Choroid plexus epithelial cell (primary cell): ENCODE results near the gene AK8.
"Not testable (repeated sequence)": the region's sequence is repeated elsewhere in the genome, so short reads cannot be mapped to it uniquely, and the experiment has no call there.

Source experiments
- DNase-seq: peaks from one replicate; pipeline ENCODE4 v3.0.0-alpha.2; 2010; ENCODE audit warnings: low read depth
- H3K4me3 ChIP-seq: 2 replicates; pipeline ENCODE4 v1.5.1; 2011; ENCODE audit warnings: low read depth, mild to moderate bottlenecking, control low read depth, low read length, moderate library complexity
- TF ChIP-seq, protein P1 (sequence below): conservative IDR thresholded peaks from 2 replicates; pipeline ENCODE4 v1.5.1; 2011; ENCODE audit warnings: low read depth, mild to moderate bottlenecking, control low read depth, inconsistent platforms, low read length, moderate library complexity

AK8 gene

DNA sequence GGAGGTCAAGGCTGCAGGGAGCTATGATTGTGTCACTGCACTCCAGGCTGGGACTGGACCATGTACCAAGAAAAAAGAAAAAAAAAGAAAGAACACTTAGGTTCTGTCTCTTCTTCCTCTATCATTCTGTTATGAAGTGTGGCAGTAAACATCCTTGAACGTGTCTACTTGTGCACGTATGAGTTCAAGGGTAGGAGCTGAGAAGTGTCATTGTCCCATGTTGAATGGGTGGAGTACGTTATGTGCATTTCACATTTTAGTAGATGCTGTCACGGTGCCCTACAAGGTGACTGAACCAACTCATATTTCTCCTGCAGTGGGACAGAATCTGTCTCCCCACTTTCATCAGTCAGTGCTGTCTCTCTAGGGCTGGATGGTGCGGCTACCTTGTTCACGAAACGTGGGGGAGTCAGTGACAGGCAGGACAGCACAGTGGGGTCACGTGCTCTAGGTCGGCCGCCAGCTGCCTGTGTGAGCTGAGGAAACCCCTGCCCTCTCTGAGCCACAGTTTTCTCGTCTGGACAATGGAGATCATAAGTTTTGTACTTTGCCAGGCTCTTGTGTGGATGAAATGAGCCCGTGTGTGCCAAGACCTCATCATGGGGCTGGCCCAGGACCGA is 160.6 kb downstream of the AK8 start:
- DNase-seq, result no peak
- H3K4me3 ChIP-seq, result no peak overlapping the region
- TF ChIP-seq, protein P1, sequence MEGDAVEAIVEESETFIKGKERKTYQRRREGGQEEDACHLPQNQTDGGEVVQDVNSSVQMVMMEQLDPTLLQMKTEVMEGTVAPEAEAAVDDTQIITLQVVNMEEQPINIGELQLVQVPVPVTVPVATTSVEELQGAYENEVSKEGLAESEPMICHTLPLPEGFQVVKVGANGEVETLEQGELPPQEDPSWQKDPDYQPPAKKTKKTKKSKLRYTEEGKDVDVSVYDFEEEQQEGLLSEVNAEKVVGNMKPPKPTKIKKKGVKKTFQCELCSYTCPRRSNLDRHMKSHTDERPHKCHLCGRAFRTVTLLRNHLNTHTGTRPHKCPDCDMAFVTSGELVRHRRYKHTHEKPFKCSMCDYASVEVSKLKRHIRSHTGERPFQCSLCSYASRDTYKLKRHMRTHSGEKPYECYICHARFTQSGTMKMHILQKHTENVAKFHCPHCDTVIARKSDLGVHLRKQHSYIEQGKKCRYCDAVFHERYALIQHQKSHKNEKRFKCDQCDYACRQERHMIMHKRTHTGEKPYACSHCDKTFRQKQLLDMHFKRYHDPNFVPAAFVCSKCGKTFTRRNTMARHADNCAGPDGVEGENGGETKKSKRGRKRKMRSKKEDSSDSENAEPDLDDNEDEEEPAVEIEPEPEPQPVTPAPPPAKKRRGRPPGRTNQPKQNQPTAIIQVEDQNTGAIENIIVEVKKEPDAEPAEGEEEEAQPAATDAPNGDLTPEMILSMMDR, result no peak

DNA sequence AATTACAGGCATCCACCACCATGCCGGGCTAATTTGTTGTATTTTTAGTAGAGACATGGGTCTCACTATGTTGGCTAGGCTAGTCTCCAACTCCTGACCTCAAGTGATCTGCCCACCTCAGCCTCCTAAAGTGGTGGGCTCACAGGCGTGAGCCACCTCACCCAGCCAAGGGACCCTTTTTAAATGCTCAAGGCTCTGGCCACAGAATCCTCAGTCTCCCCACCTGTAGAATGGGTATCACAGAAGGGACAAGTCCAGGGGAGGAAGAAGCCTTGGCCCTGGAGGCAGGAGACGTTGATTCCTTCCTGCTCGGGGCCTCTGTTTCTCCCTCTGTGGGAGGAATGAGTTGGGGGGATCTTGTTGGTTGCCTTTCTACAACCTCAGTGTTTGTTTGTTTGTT is 162.1 kb downstream of the AK8 start:
- TF ChIP-seq, protein P1, result no peak
- DNase-seq, result no peak
- no peak overlapping the region for H3K4me3 ChIP-seq

DNA sequence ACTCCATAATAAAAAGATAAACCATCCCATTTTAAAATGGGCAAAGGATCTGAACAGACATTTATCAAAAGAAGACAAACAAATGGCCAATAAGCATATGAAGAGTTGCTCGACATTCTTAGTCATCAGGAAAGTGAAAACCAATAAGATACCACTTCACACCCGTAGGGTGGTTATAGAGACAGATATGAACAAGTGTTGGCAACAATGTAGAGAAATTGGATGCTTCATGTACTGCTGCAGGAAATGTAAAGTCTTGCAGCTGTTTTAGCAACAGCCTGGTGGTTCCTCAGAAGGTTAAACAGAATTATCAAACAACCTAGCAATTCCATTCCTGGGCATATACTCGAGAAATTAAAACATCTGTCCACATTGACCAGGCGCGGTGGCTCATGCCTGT is 165.3 kb downstream of the AK8 start:
- TF ChIP-seq, protein P1, result no peak
- no peak for DNase-seq
- no peak overlapping the region for H3K4me3 ChIP-seq

DNA sequence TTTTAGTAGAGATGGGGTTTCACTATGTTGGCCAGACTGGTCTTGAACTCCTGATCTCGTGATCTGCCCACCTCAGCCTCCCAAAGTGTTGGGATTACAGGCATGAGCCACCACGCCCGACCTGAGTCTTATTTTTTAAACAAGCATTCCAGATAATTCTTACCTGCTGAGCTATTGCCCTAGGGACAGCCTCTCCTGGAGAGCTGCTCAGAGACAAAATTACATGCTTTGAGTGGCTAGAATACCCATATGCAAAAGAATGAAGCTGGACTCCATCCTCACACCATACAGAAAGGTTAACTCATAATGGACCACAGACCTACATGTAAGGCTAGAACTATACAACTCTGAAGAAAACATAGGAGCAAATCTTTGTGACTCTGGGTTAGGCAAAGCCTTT is 166.2 kb downstream of the AK8 start:
- no peak overlapping the region for H3K4me3 ChIP-seq
- TF ChIP-seq, protein P1, result no peak
- no peak for DNase-seq

DNA sequence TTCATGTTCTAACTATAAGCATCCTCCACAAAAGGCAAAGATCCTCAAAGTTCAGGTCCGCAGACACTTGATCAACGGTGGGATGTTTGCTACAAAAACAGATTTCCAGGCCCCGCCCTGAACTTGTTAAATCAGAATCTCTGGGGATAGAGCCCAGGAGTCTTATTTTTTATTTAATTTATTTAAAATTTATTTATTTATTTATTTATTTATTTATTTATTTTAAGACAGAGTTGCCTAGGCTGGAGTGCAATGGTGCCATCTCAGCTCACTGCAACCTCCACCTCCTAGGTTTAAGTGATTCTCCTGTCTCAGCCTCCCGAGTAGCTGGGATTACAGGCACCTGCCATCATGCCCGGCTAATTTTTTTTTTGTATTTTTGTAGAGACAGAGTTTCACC is 166.9 kb downstream of the AK8 start:
- DNase-seq, H3K4me3 ChIP-seq: not testable (repeated sequence)

DNA sequence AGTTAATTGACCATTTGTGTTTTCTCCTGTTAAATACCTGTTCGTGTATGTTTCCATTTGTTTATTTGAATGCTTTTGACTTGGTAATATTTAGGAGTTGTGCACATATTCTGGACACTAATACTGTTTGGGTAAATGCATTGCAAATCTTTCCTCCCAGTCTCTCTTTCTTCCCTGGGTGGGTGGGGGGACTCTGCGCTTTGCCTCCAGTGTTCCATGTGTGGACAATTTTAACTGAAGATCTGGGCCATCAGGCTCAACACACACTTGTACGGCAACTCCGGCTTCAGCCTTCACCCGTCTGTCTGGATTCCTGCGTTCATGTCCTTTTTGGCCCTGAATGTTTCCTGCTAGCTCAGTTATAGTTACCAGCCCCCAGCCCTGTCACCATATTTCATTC is 167.8 kb downstream of the AK8 start:
- no peak overlapping the region for H3K4me3 ChIP-seq
- TF ChIP-seq, protein P1, result no peak
- DNase-seq, result no peak

DNA sequence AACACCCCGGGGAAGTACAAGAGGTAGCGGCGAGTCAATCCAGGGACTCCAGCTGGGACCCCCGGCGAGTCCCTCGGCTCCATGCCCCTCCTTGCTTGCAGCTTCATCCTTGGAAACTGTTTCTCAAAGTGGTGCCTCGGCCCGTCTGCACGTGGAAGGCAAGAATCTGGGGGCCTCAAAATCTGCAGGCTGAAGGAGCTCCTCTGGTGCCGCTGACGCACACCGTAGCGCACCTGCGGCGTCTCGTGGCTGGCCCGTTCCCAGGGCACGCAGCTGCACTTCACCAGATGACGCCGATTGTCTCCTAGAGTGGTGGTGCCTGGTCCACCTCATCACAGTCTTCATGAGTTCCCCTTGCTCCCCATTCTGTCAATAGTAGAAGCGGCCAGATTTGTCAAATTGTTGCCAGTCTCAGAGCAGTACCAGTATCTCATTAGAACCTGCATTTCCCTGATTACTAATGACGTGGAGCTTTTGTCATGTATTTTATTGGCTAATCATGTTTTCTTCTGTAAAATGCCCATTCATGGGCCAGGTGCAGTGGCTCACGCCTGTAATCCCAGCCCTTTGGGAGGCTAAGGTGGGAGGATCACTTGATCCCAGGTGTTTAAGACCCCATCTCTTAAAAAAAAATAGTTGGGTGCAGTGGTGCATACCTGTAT is 169.2 kb downstream of the AK8 start:
- H3K4me3 ChIP-seq, result no peak overlapping the region
- TF ChIP-seq, protein P1, result no peak
- no peak for DNase-seq
